HL-60/S4 treated with retinoic acid at 250 ng/mL for 4 days and 3 days (cell line): ENCODE measurements around the gene ARMC8.

ENCODE experiments used
- in situ Hi-C: fragments of 300-500 bp; cut with MboI; formaldehyde crosslinking; loops from 2 replicates; pipeline ENCODE4 v1.7.0; 2022; ENCODE audit warnings: low sequenced_read_pairs

The ARMC8 gene

GRCh38 chr3:138241676-138242075 is 54.6 kb downstream of the ARMC8 start:
- in situ Hi-C loops = no loop called here

- in situ Hi-C loops = no loop called here
These were observed 55.4 kb downstream of the ARMC8 start for GRCh38 chr3:138242466-138242865.

- in situ Hi-C loops = no loop called here
These were observed 57.9 kb downstream of the ARMC8 start for GRCh38 chr3:138245026-138245425.

GRCh38 chr3:138249636-138250035 is 62.5 kb downstream of the ARMC8 start:
- in situ Hi-C loops = no loop called here

- in situ Hi-C loops = no loop called here
These were observed 66.5 kb downstream of the ARMC8 start for GRCh38 chr3:138253609-138254008.

GRCh38 chr3:138254216-138254615 is 67.1 kb downstream of the ARMC8 start:
- in situ Hi-C loops = no loop called here

- in situ Hi-C loops = no loop called here
These were observed 68.9 kb downstream of the ARMC8 start for GRCh38 chr3:138256022-138256421.

- in situ Hi-C loops = no loop called here
These were observed 70.9 kb downstream of the ARMC8 start for GRCh38 chr3:138257986-138258385.

GRCh38 chr3:138259126-138259525 is 72.0 kb downstream of the ARMC8 start:
- in situ Hi-C loops = no loop called here

- in situ Hi-C loops = no loop called here
These were observed 73.5 kb downstream of the ARMC8 start for GRCh38 chr3:138260611-138261010.

- in situ Hi-C loops = no loop called here
These were observed 76.0 kb downstream of the ARMC8 start for GRCh38 chr3:138263104-138263503.

GRCh38 chr3:138265745-138266144 is 78.6 kb downstream of the ARMC8 start:
- in situ Hi-C loops = no loop called here

GRCh38 chr3:138267083-138267482 is 80.0 kb downstream of the ARMC8 start:
- in situ Hi-C loops = no loop called here

- in situ Hi-C loops = no loop called here
These were observed 83.1 kb downstream of the ARMC8 start for GRCh38 chr3:138270245-138270644.

- in situ Hi-C loops = no loop called here
These were observed 84.2 kb downstream of the ARMC8 start for GRCh38 chr3:138271189-138271794.

GRCh38 chr3:138281561-138281960 is 94.5 kb downstream of the ARMC8 start:
- in situ Hi-C loops = no loop called here

- in situ Hi-C loops = no loop called here
These were observed 95.7 kb downstream of the ARMC8 start for GRCh38 chr3:138282836-138283235.

- in situ Hi-C loops = no loop called here
These were observed 97.0 kb downstream of the ARMC8 start for GRCh38 chr3:138284079-138284478.

GRCh38 chr3:138284957-138285477 is 97.9 kb downstream of the ARMC8 start:
- in situ Hi-C loops = no loop called here

- in situ Hi-C loops = no loop called here
These were observed 102.2 kb downstream of the ARMC8 start for GRCh38 chr3:138289260-138289659.

- in situ Hi-C loops = no loop called here
These were observed 102.6 kb downstream of the ARMC8 start for GRCh38 chr3:138289701-138290100.

GRCh38 chr3:138296639-138297038 is 109.5 kb downstream of the ARMC8 start:
- in situ Hi-C loops = no loop called here

GRCh38 chr3:138297059-138297607 is 110.0 kb downstream of the ARMC8 start:
- in situ Hi-C loops = no loop called here
